Activated CD8-positive, alpha-beta T cell treated with anti-CD3 and anti-CD28 coated beads, Interleukin-2, amount 10 ng/mL, durations not matched to agents 7 days and 5 days (primary cell): ENCODE measurements around the gene MIDN. TPM values are rescaled to one million over a fixed set of nuclear protein-coding genes. Genes with fewer than 3 reads are reported as not detected.
"Not testable (repeated sequence)": the region's sequence is repeated elsewhere in the genome, so short reads cannot be mapped to it uniquely, and the experiment has no call there.

ENCODE experiments used
- ATAC-seq: fragments of 150-1000 bp; cut with Tn5 transposase; one replicate; pipeline ENCODE4 v1.10.0; 2021; ENCODE audit warnings: moderate library complexity
- CTCF ChIA-PET: fragments of 350-600 bp; sonication (Branson Sonifier 250); formaldehyde crosslinking; loops from one replicate; lab custom pipeline; 2021; ENCODE audit warnings: antibody characterized with exemption; lab: Charles Lee
- POLR2A ChIA-PET: fragments of 350-600 bp; sonication (Branson Sonifier 250); formaldehyde crosslinking; loops from one replicate; lab custom pipeline; 2021; ENCODE audit warnings: antibody characterized with exemption; lab: Charles Lee
- DNase-seq: peaks from one replicate; pipeline ENCODE4 v3.0.0-alpha.2; 2020
- H3K27ac Mint-ChIP-seq: one replicate; pipeline ENCODE4 v1.8.0; 2021; ENCODE audit warnings: mild to moderate bottlenecking, mixed read lengths
- H3K27me3 Mint-ChIP-seq: one replicate; pipeline ENCODE4 v1.8.0; 2021; ENCODE audit warnings: low read depth, mixed read lengths
- H3K36me3 Mint-ChIP-seq: one replicate; pipeline ENCODE4 v1.8.0; 2021; ENCODE audit warnings: low read depth, mixed read lengths
- H3K4me1 Mint-ChIP-seq: one replicate; pipeline ENCODE4 v1.8.0; 2021; ENCODE audit warnings: low read depth, mixed read lengths
- H3K4me3 Mint-ChIP-seq: one replicate; pipeline ENCODE4 v1.8.0; 2021; ENCODE audit warnings: mild to moderate bottlenecking, mixed read lengths
- H3K9me3 Mint-ChIP-seq: one replicate; pipeline ENCODE4 v1.8.0; 2022; ENCODE audit warnings: mixed read lengths; ENCODE audit not compliant: insufficient read depth
- total RNA-seq, 2 experiments: library from RNA; stranded (reverse); gene quantifications; one replicate each; pipeline ENCODE4 v1.2.3, GENCODE V29; 2021

MIDN gene
- total RNA-seq, 2 experiments from 2014 or later: 88.4 to 94.3 TPM

GRCh38 chr19:1296575-1297271 lies 48.3 kb downstream of the MIDN start:
- ChIA-PET POLR2A (no interaction called here), CTCF (no interaction called here)
- DNase-seq: no peak
- Mint-ChIP-seq H3K27me3 (no peaks in the 10 kb centered on the region), H3K4me3 (no peak overlapping the region), H3K9me3 (no peaks in the 10 kb centered on the region), H3K27ac (no peak overlapping the region), H3K36me3 (no peaks in the 10 kb centered on the region), H3K4me1 (no peaks in the 10 kb centered on the region)
- no peak for ATAC-seq

GRCh38 chr19:1298235-1298634 lies 49.9 kb downstream of the MIDN start:
- ATAC-seq: no peak
- H3K36me3 Mint-ChIP-seq: no peaks in the 10 kb centered on the region
- H3K27ac Mint-ChIP-seq: no peak overlapping the region
- POLR2A ChIA-PET: interaction anchor here (0.6 kb wide), 1 partner anchor 28 kb away, joined by 3 read pairs; no protein-coding TSS in a partner anchor
- CTCF ChIA-PET: interaction anchor here (0.8 kb wide), 1 partner anchor 18 kb away, joined by 3 read pairs; no protein-coding TSS in a partner anchor
- H3K27me3 Mint-ChIP-seq: no peaks in the 10 kb centered on the region
- no peaks in the 10 kb centered on the region for H3K9me3 Mint-ChIP-seq
- no peaks in the 10 kb centered on the region for H3K4me1 Mint-ChIP-seq
- no peak overlapping the region for H3K4me3 Mint-ChIP-seq
- no peak for DNase-seq

GRCh38 chr19:1299801-1300200 lies 51.4 kb downstream of the MIDN start:
- POLR2A ChIA-PET: no interaction called here
- Mint-ChIP-seq H3K4me1 (no peaks in the 10 kb centered on the region), H3K9me3 (no peaks in the 10 kb centered on the region), H3K4me3 (no peak overlapping the region), H3K27ac (no peak overlapping the region), H3K27me3 (no peaks in the 10 kb centered on the region), H3K36me3 (no peaks in the 10 kb centered on the region)
- CTCF ChIA-PET: no interaction called here
- ATAC-seq: no peak
- no peak for DNase-seq

GRCh38 chr19:1300744-1301490 lies 52.5 kb downstream of the MIDN start:
- ChIA-PET POLR2A (no interaction called here), CTCF (no interaction called here)
- no peak overlapping the region for H3K4me3 Mint-ChIP-seq

GRCh38 chr19:1302533-1303239 lies 54.3 kb downstream of the MIDN start:
- Mint-ChIP-seq H3K4me3 (no peak overlapping the region), H3K4me1 (no peaks in the 10 kb centered on the region), H3K36me3 (no peaks in the 10 kb centered on the region), H3K27me3 (no peaks in the 10 kb centered on the region), H3K27ac (no peak overlapping the region), H3K9me3 (no peaks in the 10 kb centered on the region)
- CTCF ChIA-PET: no interaction called here
- ATAC-seq (no peak), DNase-seq (no peak)
- POLR2A ChIA-PET: interaction anchor here (1.0 to 1.1 kb wide), 2 partner anchors 20 to 129 kb away, joined by 3 to 4 read pairs; partner anchors contain the start of gene SBNO2

More at GRCh38 chr19:1300744-1301490, 52.5 kb downstream of the MIDN start:
- Mint-ChIP-seq H3K27ac (no peak overlapping the region), H3K4me1 (no peaks in the 10 kb centered on the region), H3K27me3 (no peaks in the 10 kb centered on the region), H3K36me3 (no peaks in the 10 kb centered on the region), H3K9me3 (no peaks in the 10 kb centered on the region)
- ATAC-seq (no peak), DNase-seq (no peak)

- Mint-ChIP-seq H3K27ac (no peak overlapping the region), H3K27me3 (no peaks in the 10 kb centered on the region), H3K9me3 (no peaks in the 10 kb centered on the region), H3K36me3 (no peaks in the 10 kb centered on the region), H3K4me1 (no peaks in the 10 kb centered on the region), H3K4me3 (no peak overlapping the region)
- ChIA-PET CTCF (no interaction called here), POLR2A (no interaction called here)
- DNase-seq (no peak), ATAC-seq (no peak)
Measured at GRCh38 chr19:1304197-1304924, 56.0 kb downstream of the MIDN start.

GRCh38 chr19:1305354-1305753 lies 57.0 kb downstream of the MIDN start:
- ATAC-seq, POLR2A ChIA-PET, H3K27ac Mint-ChIP-seq, H3K4me3 Mint-ChIP-seq, H3K27me3 Mint-ChIP-seq, H3K4me1 Mint-ChIP-seq, H3K9me3 Mint-ChIP-seq, CTCF ChIA-PET, DNase-seq, H3K36me3 Mint-ChIP-seq: not testable (repeated sequence)

GRCh38 chr19:1307320-1307719 lies 58.9 kb downstream of the MIDN start:
- POLR2A ChIA-PET: no interaction called here
- CTCF ChIA-PET: no interaction called here
- Mint-ChIP-seq H3K4me1 (no peaks in the 10 kb centered on the region), H3K9me3 (no peaks in the 10 kb centered on the region), H3K36me3 (no peaks in the 10 kb centered on the region), H3K27me3 (no peaks in the 10 kb centered on the region), H3K27ac (no peak overlapping the region), H3K4me3 (no peak overlapping the region)
- no peak for ATAC-seq
- no peak for DNase-seq

- Mint-ChIP-seq H3K27me3 (no peaks in the 10 kb centered on the region), H3K4me3 (no peak overlapping the region), H3K27ac (no peak overlapping the region), H3K9me3 (no peaks in the 10 kb centered on the region), H3K36me3 (no peaks in the 10 kb centered on the region), H3K4me1 (no peaks in the 10 kb centered on the region)
- ATAC-seq (no peak), DNase-seq (no peak)
- ChIA-PET POLR2A (no interaction called here), CTCF (no interaction called here)
Measured at GRCh38 chr19:1307755-1308303, 59.4 kb downstream of the MIDN start.

GRCh38 chr19:1308718-1309117 lies 60.3 kb downstream of the MIDN start:
- Mint-ChIP-seq H3K27me3 (no peaks in the 10 kb centered on the region), H3K9me3 (no peaks in the 10 kb centered on the region), H3K4me1 (no peaks in the 10 kb centered on the region), H3K36me3 (no peaks in the 10 kb centered on the region), H3K27ac (no peak overlapping the region), H3K4me3 (no peak overlapping the region)
- ChIA-PET POLR2A (no interaction called here), CTCF (interaction anchor here (1.0 kb wide), 1 partner anchor 64 kb away, joined by 3 read pairs; no protein-coding TSS in a partner anchor)
- no peak for ATAC-seq
- DNase-seq: no peak
